Measurements from ENCODE around the gene ODF2. TPM values are rescaled to one million over a fixed set of nuclear protein-coding genes. Genes with fewer than 3 reads are reported as not detected.
A peak's percentile ranks its signal among the peaks of the same experiment; 100 is the strongest.

Gene ODF2
- total and polyA plus RNA-seq, 10 of the 15 experiments (the other 5 are each of a cell fraction or from before 2014, with no cell fraction given): 8.7 to 65.1 (median 38.5) TPM

DNA sequence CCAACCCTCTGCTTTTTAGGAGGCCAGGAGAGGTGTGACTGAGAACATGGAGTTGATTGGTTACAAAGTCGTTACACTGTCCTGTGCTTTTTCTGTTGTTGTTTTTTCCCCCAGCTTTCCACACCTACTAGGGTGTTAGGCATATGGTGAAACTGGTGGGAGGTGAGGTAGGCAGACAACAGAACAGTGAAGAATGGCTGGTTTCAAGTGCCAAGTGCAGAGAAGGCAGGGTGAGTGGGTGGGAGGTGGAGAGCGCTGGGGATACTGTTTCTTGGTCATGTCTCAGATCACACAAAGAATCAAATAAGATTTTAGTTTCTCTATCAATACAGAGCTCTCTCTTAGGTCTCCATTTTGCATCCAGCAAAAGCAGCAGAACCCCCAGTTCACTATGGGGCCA, 94.4 kb downstream of the ODF2 start:
- H3K4me3 ChIP-seq: no peak overlapping the region
- intact Hi-C loops (cut with micrococcal nuclease; ENCODE audit: unreplicated experiment): loop anchor here (5.0 to 10.0 kb wide), 2 partner anchors 43 to 135 kb away; partner anchors contain the start of gene SET
- 26% methylated on average over 2 of the region's 2 CpGs for WGBS (ENCODE audit: insufficient coverage, insufficient replicate concordance, low lambda C conversion rate, missing lambda C conversion rate)
- DNase-seq (ENCODE audit: low read depth, low spot score) (no peak), FAIRE-seq (no peak), ATAC-seq (no peak)
- H3K4me1 ChIP-seq (ENCODE audit: control insufficient read depth, insufficient read depth, low read length): peaks cover 11% of the 10 kb centered on the region
- no peak overlapping the region for H2AFZ ChIP-seq (ENCODE audit: control insufficient read depth, low read depth, low read length)
- no peaks in the 10 kb centered on the region for H3K27me3 ChIP-seq (replicated peaks in 1 of 2; ENCODE audit: control insufficient read depth in 2 of 2, insufficient read depth in 2 of 2, low read length in 1 of 2)
- CTCF ChIA-PET: interaction anchor here (0.7 to 1.2 kb wide), 4 partner anchors 9 to 398 kb away, joined by 3 to 6 read pairs (median 4); no protein-coding TSS in a partner anchor
- SMC1A ChIA-PET (ENCODE audit: uncharacterized antibody, unreplicated experiment): interaction anchor here (0.6 to 4.5 kb wide), 10 partner anchors 8 to 131 kb away, joined by 3 to 20 read pairs (median 6); partner anchors contain the start of gene GLE1
- H4K20me1 ChIP-seq (ENCODE audit: control insufficient read depth, insufficient read depth): no peaks in the 10 kb centered on the region
- no peak overlapping the region for H3K27ac ChIP-seq (ENCODE audit: control insufficient read depth, insufficient read depth)
- no peak overlapping the region for H3K9ac ChIP-seq (ENCODE audit: control insufficient read depth, insufficient read depth, low read length)
- H3K4me2 ChIP-seq (ENCODE audit: control insufficient read depth, insufficient read depth): no peak overlapping the region
- BruUV-seq (replicated peaks): no TSS peak
- POLR2A ChIA-PET: interaction anchor here (0.5 to 3.8 kb wide), 12 partner anchors 10 to 195 kb away, joined by 3 to 19 read pairs (median 6); partner anchors contain the start of genes DYNC2I2 and GLE1
- peaks cover 22% of the 10 kb centered on the region for H3K79me2 ChIP-seq (ENCODE audit: control insufficient read depth, insufficient read depth, low read length)
- H3K36me3 ChIP-seq (ENCODE audit: control insufficient read depth in 2 of 2, insufficient read depth in 2 of 2, low read length in 1 of 2): no peaks in the 10 kb centered on the region
- in situ Hi-C loops (cut with MboI): no loop called here
- no peaks in the 10 kb centered on the region for H3K9me3 ChIP-seq (replicated peaks; ENCODE audit: control insufficient read depth, insufficient read depth, low read length)
- RAD21 ChIA-PET (ENCODE audit: unreplicated experiment): interaction anchor here (0.9 to 2.2 kb wide), 9 partner anchors 9 to 268 kb away, joined by 3 to 12 read pairs (median 5); partner anchors contain the start of genes ENDOG and GLE1
- TF ChIP-seq GABPA (IDR thresholded peaks at IDR 0.05; ENCODE audit: low read depth) (no peak), MTA3 (IDR thresholded peaks at IDR 0.05; ENCODE audit: borderline replicate concordance, low read length) (no peak), SMARCA5 (IDR thresholded peaks at IDR 0.05) (no peak), IKZF1 (conservative IDR thresholded peaks at IDR 0.05) (peak; percentile 67), ESRRA (IDR thresholded peaks at IDR 0.05; ENCODE audit: low read length) (no peak), RELA (IDR thresholded peaks at IDR 0.05; ENCODE audit: borderline replicate concordance, partially characterized antibody) (no peak), CREB1 (IDR thresholded peaks at IDR 0.05; ENCODE audit: low read depth) (no peak), SUZ12 (IDR thresholded peaks at IDR 0.05; ENCODE audit: unreplicated experiment) (no peak), DPF2 (IDR thresholded peaks at IDR 0.05) (peak; percentile 31; the same call in 1 of the 2 replicates), IKZF2 (IDR thresholded peaks at IDR 0.05) (peak; percentile 55 to 75; a peak in 2 of 4 replicates), HCFC1 (IDR thresholded peaks at IDR 0.05; ENCODE audit: low read length) (no peak), RBBP5 (conservative IDR thresholded peaks at IDR 0.05) (no peak), EED (IDR thresholded peaks at IDR 0.05; ENCODE audit: low read depth) (no peak), ZNF24 (IDR thresholded peaks at IDR 0.05) (no peak)
- TF ChIP-seq, protein P1, sequence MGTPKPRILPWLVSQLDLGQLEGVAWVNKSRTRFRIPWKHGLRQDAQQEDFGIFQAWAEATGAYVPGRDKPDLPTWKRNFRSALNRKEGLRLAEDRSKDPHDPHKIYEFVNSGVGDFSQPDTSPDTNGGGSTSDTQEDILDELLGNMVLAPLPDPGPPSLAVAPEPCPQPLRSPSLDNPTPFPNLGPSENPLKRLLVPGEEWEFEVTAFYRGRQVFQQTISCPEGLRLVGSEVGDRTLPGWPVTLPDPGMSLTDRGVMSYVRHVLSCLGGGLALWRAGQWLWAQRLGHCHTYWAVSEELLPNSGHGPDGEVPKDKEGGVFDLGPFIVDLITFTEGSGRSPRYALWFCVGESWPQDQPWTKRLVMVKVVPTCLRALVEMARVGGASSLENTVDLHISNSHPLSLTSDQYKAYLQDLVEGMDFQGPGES (IDR thresholded peaks at IDR 0.05): no peak
- TF ChIP-seq, protein P2, sequence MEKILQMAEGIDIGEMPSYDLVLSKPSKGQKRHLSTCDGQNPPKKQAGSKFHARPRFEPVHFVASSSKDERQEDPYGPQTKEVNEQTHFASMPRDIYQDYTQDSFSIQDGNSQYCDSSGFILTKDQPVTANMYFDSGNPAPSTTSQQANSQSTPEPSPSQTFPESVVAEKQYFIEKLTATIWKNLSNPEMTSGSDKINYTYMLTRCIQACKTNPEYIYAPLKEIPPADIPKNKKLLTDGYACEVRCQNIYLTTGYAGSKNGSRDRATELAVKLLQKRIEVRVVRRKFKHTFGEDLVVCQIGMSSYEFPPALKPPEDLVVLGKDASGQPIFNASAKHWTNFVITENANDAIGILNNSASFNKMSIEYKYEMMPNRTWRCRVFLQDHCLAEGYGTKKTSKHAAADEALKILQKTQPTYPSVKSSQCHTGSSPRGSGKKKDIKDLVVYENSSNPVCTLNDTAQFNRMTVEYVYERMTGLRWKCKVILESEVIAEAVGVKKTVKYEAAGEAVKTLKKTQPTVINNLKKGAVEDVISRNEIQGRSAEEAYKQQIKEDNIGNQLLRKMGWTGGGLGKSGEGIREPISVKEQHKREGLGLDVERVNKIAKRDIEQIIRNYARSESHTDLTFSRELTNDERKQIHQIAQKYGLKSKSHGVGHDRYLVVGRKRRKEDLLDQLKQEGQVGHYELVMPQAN (conservative IDR thresholded peaks at IDR 0.05): no peak
- TF ChIP-seq, protein P3, sequence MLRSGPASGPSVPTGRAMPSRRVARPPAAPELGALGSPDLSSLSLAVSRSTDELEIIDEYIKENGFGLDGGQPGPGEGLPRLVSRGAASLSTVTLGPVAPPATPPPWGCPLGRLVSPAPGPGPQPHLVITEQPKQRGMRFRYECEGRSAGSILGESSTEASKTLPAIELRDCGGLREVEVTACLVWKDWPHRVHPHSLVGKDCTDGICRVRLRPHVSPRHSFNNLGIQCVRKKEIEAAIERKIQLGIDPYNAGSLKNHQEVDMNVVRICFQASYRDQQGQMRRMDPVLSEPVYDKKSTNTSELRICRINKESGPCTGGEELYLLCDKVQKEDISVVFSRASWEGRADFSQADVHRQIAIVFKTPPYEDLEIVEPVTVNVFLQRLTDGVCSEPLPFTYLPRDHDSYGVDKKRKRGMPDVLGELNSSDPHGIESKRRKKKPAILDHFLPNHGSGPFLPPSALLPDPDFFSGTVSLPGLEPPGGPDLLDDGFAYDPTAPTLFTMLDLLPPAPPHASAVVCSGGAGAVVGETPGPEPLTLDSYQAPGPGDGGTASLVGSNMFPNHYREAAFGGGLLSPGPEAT (IDR thresholded peaks at IDR 0.05; ENCODE audit: low read depth): peak; percentile 67; the same call in 1 of the 2 replicates
- TF ChIP-seq, protein P4, sequence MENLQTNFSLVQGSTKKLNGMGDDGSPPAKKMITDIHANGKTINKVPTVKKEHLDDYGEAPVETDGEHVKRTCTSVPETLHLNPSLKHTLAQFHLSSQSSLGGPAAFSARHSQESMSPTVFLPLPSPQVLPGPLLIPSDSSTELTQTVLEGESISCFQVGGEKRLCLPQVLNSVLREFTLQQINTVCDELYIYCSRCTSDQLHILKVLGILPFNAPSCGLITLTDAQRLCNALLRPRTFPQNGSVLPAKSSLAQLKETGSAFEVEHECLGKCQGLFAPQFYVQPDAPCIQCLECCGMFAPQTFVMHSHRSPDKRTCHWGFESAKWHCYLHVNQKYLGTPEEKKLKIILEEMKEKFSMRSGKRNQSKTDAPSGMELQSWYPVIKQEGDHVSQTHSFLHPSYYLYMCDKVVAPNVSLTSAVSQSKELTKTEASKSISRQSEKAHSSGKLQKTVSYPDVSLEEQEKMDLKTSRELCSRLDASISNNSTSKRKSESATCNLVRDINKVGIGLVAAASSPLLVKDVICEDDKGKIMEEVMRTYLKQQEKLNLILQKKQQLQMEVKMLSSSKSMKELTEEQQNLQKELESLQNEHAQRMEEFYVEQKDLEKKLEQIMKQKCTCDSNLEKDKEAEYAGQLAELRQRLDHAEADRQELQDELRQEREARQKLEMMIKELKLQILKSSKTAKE (IDR thresholded peaks at IDR 0.05; ENCODE audit: low read depth, poor library complexity, severe bottlenecking): no peak
